ENCODE measurements around the gene RAB44.
"Not testable (repeated sequence)": the region's sequence is repeated elsewhere in the genome, so short reads cannot be mapped to it uniquely, and the experiment has no call there.

Gene RAB44

DNA sequence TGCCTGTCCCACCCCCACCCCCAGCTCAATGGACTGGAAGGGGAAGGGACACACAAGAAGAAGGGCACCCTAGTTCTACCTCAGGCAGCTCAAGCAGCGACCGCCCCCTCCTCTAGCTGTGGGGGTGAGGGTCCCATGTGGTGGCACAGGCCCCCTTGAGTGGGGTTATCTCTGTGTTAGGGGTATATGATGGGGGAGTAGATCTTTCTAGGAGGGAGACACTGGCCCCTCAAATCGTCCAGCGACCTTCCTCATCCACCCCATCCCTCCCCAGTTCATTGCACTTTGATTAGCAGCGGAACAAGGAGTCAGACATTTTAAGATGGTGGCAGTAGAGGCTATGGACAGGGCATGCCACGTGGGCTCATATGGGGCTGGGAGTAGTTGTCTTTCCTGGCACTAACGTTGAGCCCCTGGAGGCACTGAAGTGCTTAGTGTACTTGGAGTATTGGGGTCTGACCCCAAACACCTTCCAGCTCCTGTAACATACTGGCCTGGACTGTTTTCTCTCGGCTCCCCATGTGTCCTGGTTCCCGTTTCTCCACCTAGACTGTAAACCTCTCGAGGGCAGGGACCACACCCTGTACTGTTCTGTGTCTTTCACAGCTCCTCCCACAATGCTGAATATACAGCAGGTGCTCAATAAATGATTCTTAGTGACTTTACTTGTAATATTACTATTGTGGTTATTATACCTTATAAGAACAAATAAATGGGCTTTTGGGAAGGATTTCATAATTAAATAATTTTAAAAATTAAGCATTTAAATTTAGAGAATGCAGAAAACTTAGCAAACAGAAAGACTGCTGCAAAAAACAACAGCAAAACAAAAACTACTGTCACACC is 10.7 kb upstream of the RAB44 start:
- DNase-seq: no peak

DNA sequence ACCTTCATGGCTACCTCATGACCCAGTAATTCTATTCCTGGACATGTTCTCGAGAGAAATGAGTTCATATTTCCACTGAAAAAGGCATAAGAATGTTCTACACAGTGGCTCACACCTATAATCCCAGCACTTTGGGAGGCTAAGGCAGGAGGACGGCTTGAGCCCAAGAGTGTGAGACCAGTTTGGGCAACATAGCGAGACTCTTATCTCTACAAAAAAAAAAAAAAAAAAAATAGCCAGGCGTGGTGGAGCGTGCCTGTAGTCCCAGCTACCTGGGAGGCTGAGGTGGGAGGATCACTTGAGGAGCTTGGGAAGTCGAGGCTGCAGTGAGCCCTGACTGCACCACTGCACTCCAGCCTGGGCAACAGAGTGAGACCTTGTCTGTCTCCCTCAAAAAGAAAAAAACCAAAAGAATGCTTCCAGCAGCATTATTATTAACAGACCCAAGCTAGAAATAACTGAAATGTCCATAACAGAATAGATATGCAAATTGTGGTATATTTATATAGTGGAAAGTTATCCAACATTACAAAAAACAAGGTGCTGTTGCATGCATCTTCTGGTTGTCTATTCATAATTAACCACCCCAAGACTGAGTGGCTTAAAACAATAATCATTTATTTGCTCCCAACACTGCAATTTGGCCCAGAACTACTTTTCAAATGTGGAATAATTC is 9.4 kb upstream of the RAB44 start:
- no peak for DNase-seq

DNA sequence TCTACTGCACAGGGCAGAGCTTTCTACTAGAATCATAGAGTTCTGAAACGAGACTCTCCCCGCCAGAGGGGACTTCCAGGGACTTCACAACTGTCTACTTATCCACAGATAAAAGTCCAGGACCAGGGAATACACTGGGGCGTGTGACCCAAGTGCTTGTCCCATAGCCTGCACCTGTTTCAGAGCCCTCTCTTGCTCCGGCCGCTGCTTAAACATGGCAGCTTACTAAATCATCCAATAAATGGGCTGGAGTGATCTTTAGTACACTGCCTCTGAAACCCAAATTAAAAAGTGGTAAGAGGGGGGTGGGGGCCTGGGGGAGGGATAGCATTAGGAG is 8.9 kb upstream of the RAB44 start:
- no peak for DNase-seq

DNA sequence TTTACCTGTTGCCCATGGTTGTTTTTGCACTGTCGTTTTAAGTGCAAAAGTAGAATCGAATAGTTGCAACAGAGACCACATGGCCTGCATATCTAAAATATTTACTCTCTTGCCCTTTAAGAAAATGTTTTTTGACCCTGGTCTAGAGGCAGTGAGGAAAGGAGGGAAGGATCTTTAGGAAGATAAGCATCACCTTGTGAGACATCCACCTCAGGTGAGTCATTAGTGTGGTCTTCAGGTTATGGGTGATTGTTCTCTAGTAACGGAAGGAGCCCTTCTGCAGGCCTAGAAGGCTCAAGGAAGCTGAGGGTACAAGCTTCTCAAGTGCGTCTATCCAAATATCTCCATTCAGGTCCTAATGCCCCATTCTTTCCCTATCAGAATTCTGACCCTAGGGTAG is 6.6 kb upstream of the RAB44 start:
- no peak for DNase-seq

DNA sequence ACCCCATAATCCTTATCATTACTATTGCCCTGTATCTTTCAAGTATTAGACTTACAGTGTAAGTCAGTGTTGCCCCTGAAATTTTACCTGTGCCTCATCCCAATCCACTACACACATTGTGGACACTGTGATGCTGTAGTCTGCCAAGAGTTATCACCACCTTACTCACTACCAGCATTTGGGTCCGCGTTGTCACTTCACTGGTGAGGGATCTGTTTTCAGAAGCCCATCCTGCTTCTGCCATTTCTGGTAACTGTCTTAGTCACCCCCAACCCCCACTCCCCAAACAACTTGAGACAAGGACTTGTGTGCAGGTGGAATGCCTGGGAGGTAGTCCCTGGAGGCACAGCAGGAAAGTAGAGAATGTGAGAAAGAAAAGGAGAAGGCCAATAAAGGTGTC is 6.0 kb upstream of the RAB44 start:
- no peak for DNase-seq

DNA sequence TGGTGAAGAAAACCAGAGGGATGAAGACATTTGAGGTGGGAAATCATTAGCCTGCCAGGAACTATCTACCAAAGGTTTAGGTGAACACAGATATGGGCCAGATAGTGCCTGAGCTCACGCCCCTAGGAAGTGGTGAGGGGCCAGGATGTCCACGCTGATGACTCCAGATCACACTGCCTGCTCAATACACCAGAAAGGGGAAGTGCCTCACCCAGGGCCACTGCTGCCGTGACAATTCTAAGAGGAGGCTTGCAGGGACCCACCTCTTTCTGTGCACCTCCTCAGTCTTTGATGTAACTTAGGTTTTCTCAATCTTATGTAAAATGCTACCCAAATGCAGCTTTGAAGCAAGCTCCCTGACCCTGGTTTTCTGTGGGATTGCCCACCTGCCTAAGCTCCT is 5.4 kb upstream of the RAB44 start:
- DNase-seq: no peak

DNA sequence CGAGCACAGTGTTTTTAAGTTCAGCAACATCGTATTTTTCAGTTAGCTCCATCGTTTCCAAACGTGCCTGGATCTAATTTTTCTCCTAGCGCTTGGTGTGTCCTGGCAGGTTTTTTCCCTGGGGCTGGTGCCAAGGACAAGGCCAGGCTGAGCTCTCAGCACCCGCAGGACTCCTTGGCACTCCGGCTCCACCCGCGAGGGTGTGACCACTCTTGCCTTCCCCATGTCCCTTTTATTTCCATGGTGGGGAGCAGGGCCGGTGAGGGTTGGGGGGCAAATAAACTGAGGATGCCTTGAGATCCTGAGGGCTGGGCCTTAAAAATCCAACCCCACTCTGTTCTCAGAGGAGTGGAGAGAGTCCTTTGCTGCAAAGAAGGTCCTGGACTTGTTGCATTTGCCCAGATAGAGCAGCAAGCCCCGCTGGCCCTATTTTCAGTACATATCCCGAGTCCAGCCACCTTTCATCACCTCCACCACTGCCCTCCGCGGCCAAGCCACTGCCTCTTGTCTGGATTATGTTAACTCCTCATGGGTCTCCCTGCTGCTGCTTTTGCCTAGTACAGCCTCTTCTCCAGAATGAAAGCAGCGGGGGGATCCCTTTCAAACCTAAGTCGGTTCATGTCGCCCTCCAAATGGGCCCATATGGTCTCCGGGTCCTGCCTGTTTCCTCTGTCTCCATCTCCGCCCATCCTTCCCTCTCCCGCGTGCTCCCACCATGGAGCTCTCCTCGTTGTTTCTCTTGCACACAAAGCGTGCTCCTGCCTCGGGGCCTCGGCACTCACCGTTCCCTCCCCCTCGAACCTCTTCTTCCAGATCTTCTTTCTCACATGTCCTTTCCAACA is 4.5 kb upstream of the RAB44 start:
- no peak for DNase-seq

DNA sequence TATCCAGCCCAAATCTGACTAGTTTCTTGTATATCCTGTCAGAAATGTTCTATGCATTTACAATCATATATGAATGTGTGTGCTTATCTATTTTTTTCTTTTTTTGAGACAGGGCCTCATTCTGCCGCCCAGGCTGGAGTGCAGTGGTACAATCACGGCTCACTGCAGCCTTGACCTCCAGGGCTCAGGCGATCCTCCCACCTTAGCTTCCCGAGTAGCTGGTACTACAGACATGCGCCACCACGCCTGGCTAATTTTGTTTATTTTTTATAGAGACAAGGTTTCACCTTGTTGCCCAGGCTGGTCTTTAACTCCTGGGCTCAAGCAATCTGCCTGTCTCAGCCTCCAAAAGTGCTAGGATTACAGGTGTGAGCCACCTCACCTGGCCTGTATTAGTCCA is 3.0 kb upstream of the RAB44 start:
- no peak for DNase-seq

DNA sequence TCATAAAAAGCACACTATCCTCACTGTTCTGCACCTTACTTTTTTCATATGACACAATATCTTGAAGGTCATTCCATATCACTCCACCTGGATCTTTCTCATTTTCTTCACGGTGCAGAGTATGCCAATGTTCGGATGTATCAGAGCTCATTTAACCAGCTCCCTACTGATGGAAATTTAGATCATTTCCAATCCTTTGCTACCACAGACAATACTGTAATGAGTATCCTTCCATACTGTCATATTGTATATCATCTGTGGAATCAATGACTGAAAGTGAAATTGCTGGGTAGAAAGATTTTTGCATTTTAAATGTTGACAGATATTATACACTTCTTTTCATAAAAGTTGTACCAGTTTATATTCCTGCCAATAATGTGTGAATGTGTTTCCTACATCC is 2.2 kb upstream of the RAB44 start:
- DNase-seq: no peak

DNA sequence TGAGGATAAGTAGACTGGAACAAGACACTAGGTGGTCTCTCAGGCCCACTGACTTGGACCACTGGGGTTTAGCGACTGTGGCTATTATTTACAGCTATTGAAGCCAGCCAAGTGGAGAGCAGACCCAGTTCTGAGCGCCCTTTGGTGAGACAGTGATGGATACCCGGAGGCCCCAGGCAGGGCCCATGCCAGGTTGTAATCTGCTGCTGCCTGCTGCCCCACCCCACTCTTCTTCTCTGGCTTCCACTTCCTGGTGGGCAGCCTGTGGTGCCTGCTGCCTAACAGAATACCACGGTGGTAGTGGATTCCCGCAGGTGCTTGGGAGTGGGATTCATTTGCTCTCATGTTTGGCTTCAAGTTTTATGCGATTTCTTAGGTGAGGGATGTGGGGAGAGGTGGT is 570 bp downstream of the RAB44 start:
- no peak for DNase-seq

DNA sequence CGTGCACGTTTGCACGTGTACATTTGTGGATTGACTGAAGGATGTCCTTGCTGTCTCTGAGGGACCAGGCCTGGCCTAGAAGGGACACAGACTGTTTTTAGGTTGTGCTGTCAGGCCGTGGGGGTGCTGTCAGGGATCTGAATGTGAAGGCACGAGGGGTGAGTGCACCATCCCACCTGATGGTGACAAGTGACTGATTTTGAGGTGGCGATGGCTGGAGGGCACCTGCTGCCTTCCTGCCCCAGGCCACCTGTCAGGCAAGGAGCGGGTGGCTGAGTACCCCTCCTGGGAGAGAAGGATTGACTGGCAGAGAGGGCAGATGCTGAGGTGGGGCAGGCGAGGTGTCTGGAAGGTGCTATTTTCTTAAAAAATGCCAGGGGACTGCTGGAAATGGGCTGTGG is 1.2 kb downstream of the RAB44 start:
- DNase-seq: no peak

DNA sequence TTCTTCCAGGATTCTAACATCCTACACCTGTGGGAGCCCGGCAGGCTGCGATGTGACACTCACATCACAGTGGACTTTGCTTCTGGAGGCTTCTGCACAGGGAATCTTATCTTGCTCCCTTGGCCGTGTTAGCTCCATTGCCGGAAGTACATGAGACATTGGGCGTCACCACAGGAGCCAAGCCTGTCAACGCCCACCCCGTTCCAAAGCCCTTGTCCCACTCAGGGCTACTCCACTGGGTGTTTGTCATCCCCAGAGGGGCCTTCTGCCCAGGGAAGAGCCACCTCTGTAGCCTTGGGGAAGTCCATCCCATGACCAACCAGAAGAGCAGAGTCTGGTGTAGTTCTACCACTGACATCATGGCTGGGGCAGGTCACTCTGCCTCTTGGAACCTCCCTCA is 1.7 kb downstream of the RAB44 start:
- no peak for DNase-seq

DNA sequence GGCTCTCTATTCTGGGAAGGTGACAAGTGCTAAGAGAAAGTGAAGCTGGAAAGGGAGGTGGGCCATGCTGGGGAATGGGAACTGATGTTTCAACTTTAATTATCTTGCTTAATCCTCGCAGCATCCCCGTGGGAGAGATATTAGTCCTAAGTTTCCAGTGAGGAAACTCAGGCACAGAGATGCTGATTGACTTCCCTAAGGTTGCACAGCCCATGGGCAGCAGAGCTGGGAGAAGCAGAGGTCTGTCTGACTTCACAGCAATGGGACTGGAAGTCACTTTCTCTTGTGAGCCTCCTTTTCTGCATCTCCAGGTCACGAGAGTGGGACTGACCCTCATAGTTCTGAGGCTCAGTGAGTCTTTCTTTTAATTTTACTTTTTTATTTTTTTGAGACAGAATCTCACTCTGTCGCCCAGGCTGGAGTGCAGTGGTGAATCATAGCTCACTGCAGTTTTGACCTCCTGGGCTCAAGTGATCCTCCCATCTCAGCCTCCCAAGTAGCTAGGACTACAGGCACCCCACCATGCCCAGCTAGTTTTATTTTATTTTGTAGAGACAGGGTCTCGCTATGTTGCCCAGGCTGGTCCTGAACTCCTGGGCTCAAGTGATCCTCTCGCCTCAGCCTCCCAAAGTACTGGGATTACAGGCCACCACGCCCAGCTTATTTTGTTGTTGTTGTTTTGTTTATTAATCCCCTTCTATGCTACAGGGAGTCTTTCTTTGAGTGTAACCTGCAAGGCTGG is 2.6 kb downstream of the RAB44 start:
- DNase-seq: no peak

DNA sequence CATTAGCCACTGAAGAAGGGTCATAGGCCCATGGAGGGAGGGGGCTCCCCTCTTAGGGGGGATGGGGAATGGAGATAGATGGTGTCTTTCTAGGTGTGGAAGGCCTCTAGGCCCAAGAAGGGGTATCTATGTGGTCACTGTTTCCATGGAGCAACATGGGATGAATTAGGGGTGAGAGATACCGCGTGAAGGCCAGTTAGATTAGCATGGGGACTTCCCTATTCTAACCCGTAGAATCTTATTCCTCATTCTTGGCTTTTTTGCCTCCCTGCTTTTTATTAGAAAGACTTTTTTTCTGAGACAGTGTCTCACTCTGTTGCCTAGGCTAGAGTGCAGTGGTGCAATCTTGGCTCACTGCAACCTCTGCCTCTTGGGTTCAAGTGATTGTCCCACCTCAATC is 3.2 kb downstream of the RAB44 start:
- DNase-seq: no peak

DNA sequence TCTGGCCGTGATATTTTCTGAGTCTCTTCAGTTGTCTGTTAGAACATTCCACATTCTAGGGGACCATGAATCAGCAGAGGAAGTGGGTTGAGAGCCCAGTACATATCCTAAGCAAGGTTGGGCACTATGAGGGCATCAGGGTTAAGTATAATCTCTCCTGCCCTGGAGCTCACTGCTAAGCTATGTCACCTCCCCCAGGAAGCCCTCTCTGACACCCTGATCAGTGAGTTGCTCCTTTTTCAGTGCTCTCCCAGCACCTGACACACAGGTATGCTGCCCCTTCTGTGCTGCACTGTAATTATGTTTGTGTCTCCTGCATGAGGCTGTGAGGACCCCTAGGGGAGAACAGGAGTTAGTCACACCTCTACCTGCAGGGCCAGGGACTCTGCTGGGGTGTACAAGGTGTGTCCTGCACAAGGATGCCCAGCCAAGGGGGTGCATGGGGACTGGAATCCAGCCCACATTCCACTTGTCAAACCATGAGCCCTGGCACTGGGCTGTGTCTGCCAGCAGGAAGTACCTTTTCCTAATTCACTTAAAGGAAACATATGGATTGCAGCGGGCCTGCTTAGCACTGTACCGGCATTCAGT is 3.9 kb downstream of the RAB44 start:
- no peak for DNase-seq

DNA sequence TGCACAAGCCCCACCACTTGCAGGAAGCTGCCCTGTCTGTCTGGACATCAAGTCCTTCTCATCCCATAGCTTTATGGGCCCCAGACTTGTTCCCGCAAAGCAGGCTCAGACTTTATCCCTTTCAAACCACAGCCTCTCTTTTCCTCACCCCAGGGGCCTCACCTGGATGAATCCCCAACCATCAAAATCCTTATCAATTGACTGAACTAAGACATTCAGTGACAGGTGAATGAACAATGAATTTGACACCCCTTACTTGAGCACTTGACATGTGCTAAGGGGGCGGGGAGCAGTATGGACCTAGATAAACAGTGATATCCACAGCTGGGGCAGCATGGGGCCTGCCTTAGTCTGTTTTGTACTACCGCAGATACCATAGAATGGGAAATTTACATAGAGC is 5.0 kb downstream of the RAB44 start:
- DNase-seq: no peak

DNA sequence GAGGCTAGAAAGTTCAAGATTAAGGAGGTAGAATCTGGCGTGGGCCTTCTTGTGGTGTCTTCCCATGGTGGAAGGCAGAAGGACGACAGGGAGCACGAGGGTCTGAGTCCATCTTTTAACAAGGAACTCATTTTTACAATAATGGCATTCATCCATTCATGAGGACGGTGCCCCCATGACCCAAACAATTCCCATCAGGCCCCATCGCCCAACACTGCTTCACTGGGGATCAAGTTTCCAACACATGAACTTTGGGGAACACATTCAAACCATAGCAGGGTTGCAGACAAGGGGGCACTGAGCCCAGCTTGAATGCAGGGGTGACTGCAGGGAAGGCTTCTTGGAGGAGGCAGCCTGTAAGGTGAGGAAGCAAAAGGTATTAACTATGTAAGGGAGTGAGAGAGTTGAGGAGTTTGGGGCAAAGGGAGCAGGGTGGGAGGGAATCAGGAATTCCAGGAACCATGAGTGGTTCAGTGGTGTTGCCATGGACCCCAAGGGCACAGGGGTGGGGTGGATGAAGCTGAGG is 5.5 kb downstream of the RAB44 start:
- no peak for DNase-seq

DNA sequence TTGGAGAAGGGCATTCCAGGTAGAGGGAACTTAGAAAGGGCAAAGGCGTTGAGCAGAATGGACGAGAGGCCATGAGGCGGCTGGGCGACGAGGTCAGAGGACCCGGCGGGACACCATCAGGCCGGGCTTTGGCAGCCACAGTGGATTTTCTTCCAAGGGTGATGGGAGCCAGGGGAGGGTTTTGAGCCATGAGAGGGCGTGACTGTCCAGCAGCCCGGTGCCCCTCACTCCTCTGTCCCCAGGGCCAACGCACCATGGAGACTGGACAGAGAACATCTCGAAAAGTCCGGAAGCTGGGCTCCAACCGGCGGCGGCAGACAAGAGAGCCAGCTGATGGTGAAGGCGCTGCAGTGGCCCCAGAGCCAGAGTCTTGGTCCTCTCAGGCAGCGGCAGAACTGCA is 6.4 kb downstream of the RAB44 start:
- no peak for DNase-seq

DNA sequence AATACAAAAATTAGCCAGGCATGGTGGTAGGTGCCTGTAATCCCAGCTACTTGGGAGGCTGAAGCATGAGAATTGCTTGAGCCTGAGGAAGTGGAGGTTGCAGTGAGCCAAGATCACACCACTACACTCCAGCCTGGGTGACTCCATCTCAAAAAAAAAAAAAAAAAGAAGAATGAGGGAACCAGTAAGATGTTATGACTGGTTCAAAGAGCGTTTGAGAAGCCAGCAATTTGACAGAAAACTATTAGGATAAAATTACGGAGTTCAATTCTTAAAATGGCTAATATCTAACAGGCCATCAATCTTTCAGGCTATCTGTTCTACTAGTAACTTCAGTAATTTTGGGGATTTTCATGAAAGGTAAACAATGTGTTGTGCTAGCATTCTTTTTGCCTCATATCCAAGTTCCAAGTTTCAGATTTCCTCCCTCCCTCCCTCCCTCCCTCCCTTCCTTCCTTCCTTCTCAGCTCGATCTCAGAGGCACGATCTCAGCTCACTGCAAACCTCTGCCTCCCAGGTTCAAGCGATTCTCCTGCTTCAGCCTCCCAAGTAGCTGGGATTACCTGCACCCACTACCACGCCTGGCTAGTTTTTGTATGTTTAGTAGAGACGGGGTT is 7.4 kb downstream of the RAB44 start:
- DNase-seq: not testable (repeated sequence)

DNA sequence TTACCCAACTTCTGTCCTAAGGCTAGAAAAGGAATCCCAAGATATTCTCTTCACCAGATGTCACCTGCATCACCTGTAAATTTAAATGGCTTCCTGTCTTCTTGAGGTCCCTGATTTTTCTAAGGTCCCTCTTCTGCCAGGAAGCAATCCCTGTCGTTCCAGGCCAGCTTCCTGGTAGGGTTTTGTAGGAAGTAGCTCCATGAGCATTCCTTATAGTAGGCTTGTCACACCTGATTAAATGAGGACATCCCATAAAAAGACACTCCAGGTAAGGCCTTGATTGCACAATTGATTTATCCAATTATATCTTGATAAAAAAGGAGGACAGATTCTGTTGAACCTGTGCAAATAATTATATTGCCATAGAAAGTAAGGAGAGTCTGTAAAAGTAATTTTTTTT is 8.7 kb downstream of the RAB44 start:
- DNase-seq: no peak

DNA sequence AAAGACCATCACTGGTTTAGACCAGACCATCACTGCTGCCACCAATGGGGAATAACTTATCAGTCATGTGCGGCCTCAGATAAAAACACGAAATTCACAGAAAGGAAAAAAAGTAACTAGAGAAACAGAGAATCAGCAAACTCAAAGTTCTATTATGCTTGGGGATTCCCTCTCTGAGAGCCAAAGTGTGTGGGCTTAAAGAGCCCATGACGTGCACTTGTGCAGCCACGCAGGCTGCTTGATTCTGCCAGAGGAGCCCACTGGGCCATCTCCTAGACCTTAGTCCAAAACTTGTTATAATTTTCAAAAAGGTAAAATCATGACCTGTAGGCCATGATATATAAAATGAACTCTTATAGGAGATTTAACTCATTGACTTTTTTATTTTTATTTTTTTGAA is 15.2 kb downstream of the RAB44 start:
- no peak for DNase-seq

DNA sequence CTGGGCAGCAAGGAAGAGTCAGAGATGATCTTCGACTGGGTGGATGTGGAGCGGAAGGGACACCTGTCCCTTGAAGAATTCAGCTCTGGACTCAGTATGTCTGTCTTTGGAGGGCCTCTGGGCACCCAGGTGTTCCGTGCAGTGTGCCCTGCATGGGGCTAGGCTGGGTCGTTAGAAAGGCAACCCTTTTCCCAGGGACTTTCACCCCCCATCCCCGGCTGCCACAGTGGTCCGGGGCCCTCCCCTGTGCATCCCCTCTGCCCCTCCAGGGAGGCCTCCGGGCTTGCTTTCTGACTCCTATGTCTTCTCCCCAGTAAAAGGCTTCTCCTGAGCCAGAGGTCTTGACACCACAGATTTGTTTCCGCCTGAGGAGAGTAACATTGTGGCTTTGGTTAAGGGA is 16.2 kb downstream of the RAB44 start:
- DNase-seq: no peak
